Measurements from ENCODE around the gene KRT1.

GRCh38 chr12:52691076-52691840, 11.1 kb upstream of the KRT1 start:
- TF ChIP-seq CTCF (tag by site-specific recombination; IDR thresholded peaks at IDR 0.05): no peak
- no peak for TF ChIP-seq ZNF791 (tag by site-specific recombination; IDR thresholded peaks at IDR 0.05)
- no peak for TF ChIP-seq ZNF140 (tag by site-specific recombination; IDR thresholded peaks at IDR 0.05)
- TF ChIP-seq, protein P1, sequence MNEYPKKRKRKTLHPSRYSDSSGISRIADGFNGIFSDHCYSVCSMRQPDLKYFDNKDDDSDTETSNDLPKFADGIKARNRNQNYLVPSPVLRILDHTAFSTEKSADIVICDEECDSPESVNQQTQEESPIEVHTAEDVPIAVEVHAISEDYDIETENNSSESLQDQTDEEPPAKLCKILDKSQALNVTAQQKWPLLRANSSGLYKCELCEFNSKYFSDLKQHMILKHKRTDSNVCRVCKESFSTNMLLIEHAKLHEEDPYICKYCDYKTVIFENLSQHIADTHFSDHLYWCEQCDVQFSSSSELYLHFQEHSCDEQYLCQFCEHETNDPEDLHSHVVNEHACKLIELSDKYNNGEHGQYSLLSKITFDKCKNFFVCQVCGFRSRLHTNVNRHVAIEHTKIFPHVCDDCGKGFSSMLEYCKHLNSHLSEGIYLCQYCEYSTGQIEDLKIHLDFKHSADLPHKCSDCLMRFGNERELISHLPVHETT (tag by site-specific recombination; IDR thresholded peaks at IDR 0.05): no peak
- no peak for TF ChIP-seq REST (tag by site-specific recombination; IDR thresholded peaks at IDR 0.05)
- no peak for TF ChIP-seq ZNF645 (tag by site-specific recombination; IDR thresholded peaks at IDR 0.05)
